Activated CD8-positive, alpha-beta T cell treated with anti-CD3 and anti-CD28 coated beads, Interleukin-2, amount 10 ng/mL, durations not matched to agents 7 days and 5 days (primary cell): ENCODE data around the gene INO80C. TPM values are rescaled to one million over a fixed set of nuclear protein-coding genes. Genes with fewer than 3 reads are reported as not detected.
"Not testable (repeated sequence)": the region's sequence is repeated elsewhere in the genome, so short reads cannot be mapped to it uniquely, and the experiment has no call there.

Source experiments
- ATAC-seq: fragments of 150-1000 bp; cut with Tn5 transposase; one replicate; pipeline ENCODE4 v1.10.0; 2021; ENCODE audit warnings: moderate library complexity
- CTCF ChIA-PET: fragments of 350-600 bp; sonication (Branson Sonifier 250); formaldehyde crosslinking; loops from one replicate; lab custom pipeline; 2021; ENCODE audit warnings: antibody characterized with exemption; lab: Charles Lee
- POLR2A ChIA-PET: fragments of 350-600 bp; sonication (Branson Sonifier 250); formaldehyde crosslinking; loops from one replicate; lab custom pipeline; 2021; ENCODE audit warnings: antibody characterized with exemption; lab: Charles Lee
- DNase-seq: peaks from one replicate; pipeline ENCODE4 v3.0.0-alpha.2; 2020
- H3K27ac Mint-ChIP-seq: one replicate; pipeline ENCODE4 v1.8.0; 2021; ENCODE audit warnings: mild to moderate bottlenecking, mixed read lengths
- H3K27me3 Mint-ChIP-seq: one replicate; pipeline ENCODE4 v1.8.0; 2021; ENCODE audit warnings: low read depth, mixed read lengths
- H3K36me3 Mint-ChIP-seq: one replicate; pipeline ENCODE4 v1.8.0; 2021; ENCODE audit warnings: low read depth, mixed read lengths
- H3K4me1 Mint-ChIP-seq: one replicate; pipeline ENCODE4 v1.8.0; 2021; ENCODE audit warnings: low read depth, mixed read lengths
- H3K4me3 Mint-ChIP-seq: one replicate; pipeline ENCODE4 v1.8.0; 2021; ENCODE audit warnings: mild to moderate bottlenecking, mixed read lengths
- H3K9me3 Mint-ChIP-seq: one replicate; pipeline ENCODE4 v1.8.0; 2022; ENCODE audit warnings: mixed read lengths; ENCODE audit not compliant: insufficient read depth
- total RNA-seq, 2 experiments: library from RNA; stranded (reverse); gene quantifications; one replicate each; pipeline ENCODE4 v1.2.3, GENCODE V29; 2021

Gene INO80C
- total RNA-seq, 2 experiments from 2014 or later: 12.9 to 19.4 TPM

- H3K27ac Mint-ChIP-seq: no peak overlapping the region
- peaks cover 34% of the 10 kb centered on the region for H3K4me1 Mint-ChIP-seq
- H3K4me3 Mint-ChIP-seq: no peak overlapping the region
Measured at GRCh38 chr18:35495536-35496314, 2.0 kb downstream of the INO80C start.

DNA sequence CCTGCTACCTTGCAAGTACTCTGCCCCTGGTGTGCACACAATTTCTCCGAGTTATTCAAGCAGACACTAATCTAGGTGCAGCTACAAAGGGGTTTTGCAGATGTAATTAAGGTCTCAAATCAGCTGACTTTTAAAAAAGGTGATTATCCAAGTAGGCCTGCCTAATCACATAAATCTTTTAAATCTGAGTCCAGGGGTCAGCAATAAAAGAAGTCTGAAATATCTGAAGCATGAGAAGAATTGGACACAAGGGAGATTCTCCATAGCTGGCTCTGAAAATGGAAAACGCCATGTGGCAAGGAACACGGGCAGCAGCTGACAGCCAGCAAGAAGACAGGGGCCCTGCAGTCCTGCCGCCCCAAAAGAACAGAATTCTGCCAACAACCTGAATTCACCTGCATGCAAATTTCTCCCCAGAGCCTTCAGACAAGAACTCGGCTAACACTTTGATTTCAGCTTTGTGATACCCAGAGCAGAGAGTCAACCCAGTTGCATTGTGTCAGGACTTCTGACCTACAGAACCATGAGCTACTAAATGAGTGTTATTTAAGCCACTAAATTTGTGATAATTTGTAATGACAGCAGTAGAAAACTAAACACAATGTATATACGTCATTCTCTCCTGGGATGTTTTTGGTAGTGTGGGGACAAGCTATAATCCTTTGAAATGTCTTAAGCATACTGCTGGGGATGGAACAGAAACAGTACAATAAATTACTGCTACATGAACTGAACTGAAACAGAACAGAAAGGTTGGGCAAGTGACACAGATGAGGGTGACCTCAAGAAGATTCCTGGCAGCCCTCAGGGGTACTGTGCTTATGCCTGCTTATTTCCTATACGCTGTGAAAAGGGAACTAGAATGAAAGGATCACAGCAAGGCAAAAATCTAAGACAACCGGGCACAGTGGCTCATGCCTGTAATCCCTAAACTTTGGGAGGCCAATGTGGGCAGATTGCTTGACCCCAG, 3.2 kb downstream of the INO80C start:
- POLR2A ChIA-PET: no interaction called here
- no peak for ATAC-seq

More at GRCh38 chr18:35495536-35496314, 2.0 kb downstream of the INO80C start:
- ChIA-PET CTCF (interaction anchor here (1.2 to 2.2 kb wide), 2 partner anchors 12 to 109 kb away, joined by 3 to 5 read pairs; no protein-coding TSS in a partner anchor), POLR2A (no interaction called here)
- ATAC-seq: no peak
- DNase-seq: no peak
- H3K36me3 Mint-ChIP-seq: peaks cover 2% of the 10 kb centered on the region
- no peaks in the 10 kb centered on the region for H3K9me3 Mint-ChIP-seq
- no peaks in the 10 kb centered on the region for H3K27me3 Mint-ChIP-seq

DNA sequence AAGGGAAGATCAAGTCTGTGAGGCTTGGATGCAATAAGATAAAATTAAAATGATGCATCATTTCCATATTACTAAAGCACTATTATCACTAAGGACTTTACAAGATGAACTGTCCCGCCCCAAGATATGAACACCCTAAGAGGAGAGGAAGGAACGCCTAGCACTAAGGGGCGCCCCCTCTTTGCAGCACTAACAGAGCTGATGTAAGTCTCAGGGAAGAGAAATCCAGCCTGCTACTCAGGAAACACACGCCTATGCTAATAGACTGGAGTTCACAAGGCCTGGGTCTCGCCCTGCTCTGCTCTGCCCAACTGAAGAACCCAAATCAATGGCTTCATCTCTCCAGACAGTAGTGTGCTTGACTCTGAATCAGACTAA, 6.1 kb downstream of the INO80C start:
- Mint-ChIP-seq H3K9me3 (no peaks in the 10 kb centered on the region), H3K4me3 (no peak overlapping the region), H3K27me3 (no peaks in the 10 kb centered on the region), H3K4me1 (peaks cover 22% of the 10 kb centered on the region), H3K27ac (no peak overlapping the region), H3K36me3 (peaks cover 7% of the 10 kb centered on the region)
- DNase-seq: no peak
- POLR2A ChIA-PET: no interaction called here
- CTCF ChIA-PET: interaction anchor here (0.9 kb wide), 1 partner anchor 35 kb away, joined by 3 read pairs; no protein-coding TSS in a partner anchor
- ATAC-seq: no peak

More for the DNA sequence above, 3.2 kb downstream of the INO80C start:
- no peaks in the 10 kb centered on the region for H3K9me3 Mint-ChIP-seq
- H3K4me3 Mint-ChIP-seq: no peak overlapping the region
- peaks cover 35% of the 10 kb centered on the region for H3K4me1 Mint-ChIP-seq
- no peak for DNase-seq
- H3K27me3 Mint-ChIP-seq: no peaks in the 10 kb centered on the region
- peaks cover 2% of the 10 kb centered on the region for H3K36me3 Mint-ChIP-seq
- CTCF ChIA-PET: no interaction called here
- H3K27ac Mint-ChIP-seq: no peak overlapping the region

DNA sequence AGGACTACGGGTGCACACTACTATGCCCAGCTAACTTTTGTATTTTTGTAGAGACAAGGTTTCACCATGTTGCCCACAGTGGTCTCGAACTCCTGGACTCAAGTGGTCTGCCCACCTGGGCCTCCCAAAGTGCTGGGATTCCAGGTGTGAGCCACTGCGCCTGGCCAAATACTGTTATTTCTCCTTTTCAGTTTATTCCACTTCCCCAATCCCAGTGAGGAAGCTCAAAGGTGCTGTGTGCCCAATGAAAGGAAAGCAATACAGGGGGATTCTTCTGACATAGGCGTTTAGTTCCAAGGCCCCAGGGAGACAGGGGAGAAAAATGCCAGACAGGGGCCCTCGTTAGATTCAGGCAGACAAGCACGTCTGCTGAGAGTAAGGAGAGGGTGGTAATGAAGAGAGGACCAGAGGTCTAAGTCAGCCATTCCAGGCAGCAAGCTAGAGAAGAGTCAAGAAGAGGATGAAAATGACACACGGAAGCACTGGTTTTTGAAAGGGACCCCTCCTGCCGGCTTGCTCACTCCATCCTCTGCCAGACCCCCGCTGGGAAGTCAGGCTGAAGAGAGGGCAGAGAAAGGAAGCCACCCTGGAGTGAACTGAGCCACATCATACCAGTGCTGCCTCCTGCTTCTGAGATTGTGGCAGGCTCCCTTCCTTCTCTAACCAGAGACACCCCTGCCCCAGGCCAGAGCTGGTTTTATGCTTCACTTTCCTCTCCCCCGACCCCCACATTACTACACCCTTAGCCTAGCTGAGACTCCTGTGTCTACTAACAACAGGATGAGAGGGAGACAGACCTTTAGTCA, 6.7 kb downstream of the INO80C start:
- Mint-ChIP-seq H3K36me3 (peaks cover 7% of the 10 kb centered on the region), H3K4me1 (peaks cover 16% of the 10 kb centered on the region), H3K9me3 (no peaks in the 10 kb centered on the region), H3K27me3 (no peaks in the 10 kb centered on the region), H3K27ac (no peak overlapping the region), H3K4me3 (no peak overlapping the region)
- ChIA-PET CTCF (no interaction called here), POLR2A (no interaction called here)
- DNase-seq (no peak), ATAC-seq (no peak)

DNA sequence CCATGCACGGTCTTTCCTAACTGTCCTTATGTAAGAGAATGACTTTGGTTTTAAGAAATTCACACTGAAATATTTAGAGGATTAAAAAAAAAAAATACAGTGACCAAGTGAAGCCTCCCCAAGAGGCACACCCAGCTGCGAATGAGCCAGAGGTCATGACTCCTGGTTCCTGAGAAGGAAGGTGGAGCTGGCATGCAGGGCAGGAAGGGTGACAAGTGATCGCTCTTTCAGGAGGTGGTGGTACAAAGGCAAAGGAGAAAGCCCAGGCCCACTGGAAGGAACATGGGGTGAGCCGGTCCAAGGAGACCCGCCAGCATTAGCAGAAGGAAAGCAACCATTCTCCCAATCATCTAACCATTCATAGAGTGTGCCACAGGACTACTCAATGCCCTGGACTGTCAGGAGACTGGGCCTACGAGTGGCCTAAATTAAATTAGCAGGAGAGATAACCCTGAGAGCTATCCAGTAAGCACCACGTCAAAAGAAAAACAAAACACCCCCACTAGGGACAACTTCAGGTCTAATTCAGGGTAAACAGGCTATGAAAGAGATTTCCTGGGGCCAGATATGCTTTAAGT, 7.8 kb downstream of the INO80C start:
- POLR2A ChIA-PET: no interaction called here
- no peaks in the 10 kb centered on the region for H3K27me3 Mint-ChIP-seq
- H3K9me3 Mint-ChIP-seq: no peaks in the 10 kb centered on the region
- ATAC-seq: no peak
- DNase-seq: no peak
- no peak overlapping the region for H3K27ac Mint-ChIP-seq
- peaks cover 7% of the 10 kb centered on the region for H3K36me3 Mint-ChIP-seq
- H3K4me3 Mint-ChIP-seq: no peak overlapping the region
- CTCF ChIA-PET: no interaction called here
- peaks cover 12% of the 10 kb centered on the region for H3K4me1 Mint-ChIP-seq

DNA sequence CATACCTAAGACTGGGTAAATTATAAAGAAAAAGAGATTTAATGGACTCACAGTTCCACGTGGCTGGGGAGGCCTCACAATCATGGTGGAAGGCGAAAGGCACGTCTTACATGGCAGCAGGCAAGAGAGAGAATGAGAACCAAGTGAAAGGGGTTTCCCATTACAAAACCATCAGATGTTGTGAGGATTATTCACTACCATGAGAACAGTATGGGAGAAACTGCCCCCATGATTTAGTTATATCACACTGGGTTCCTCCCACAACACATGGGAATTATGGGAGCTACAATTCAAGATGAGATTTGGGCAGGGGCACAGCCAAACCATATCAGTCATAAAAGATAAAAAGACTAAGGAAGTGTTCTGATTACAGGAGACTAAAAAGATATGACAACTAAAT, 8.5 kb downstream of the INO80C start:
- peaks cover 12% of the 10 kb centered on the region for H3K4me1 Mint-ChIP-seq
- H3K27me3 Mint-ChIP-seq, H3K36me3 Mint-ChIP-seq, H3K9me3 Mint-ChIP-seq, ATAC-seq, H3K4me3 Mint-ChIP-seq, H3K27ac Mint-ChIP-seq, DNase-seq, POLR2A ChIA-PET, CTCF ChIA-PET: not testable (repeated sequence)

DNA sequence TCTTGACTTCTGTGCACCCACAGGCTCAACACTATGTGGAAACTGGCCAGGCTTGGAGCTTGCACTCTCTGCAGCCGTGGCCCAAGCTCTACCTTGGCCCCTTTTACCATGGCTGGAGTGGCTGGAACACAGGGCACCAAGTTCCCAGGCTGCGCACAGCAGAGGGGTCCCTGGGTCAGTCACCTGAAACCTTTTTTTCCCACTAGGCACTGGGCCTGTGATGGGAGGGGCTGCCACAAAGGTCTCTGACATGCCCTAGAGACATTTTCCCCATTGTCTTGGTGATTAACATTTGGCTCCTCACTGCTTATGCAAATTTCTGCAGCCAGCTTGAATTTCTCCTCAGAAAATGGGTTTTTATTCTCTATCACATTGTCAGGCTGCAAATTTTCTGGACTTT, 9.4 kb downstream of the INO80C start:
- CTCF ChIA-PET, ATAC-seq, H3K27ac Mint-ChIP-seq, DNase-seq, H3K36me3 Mint-ChIP-seq, POLR2A ChIA-PET, H3K9me3 Mint-ChIP-seq, H3K4me3 Mint-ChIP-seq, H3K27me3 Mint-ChIP-seq: not testable (repeated sequence)
- H3K4me1 Mint-ChIP-seq: peaks cover 12% of the 10 kb centered on the region

DNA sequence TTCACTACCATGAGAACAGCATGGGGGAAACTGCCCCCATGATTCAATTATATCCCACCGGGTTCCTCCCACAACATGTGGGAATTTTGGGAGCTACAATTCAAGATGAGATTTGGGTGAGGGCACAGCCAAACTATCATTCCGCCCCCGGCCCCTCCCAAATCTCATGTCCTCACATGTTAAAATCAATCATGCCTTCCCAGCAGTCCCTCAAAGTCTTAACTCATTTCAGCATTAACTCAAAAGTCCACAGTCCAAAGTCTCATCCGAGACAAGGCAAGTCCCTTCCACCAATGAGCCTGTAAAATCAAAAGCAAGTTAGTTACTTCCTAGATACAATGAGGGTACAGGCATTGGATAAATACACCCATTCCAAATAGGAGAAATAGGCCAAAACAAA, 10.2 kb downstream of the INO80C start:
- ATAC-seq: not testable (repeated sequence)

DNA sequence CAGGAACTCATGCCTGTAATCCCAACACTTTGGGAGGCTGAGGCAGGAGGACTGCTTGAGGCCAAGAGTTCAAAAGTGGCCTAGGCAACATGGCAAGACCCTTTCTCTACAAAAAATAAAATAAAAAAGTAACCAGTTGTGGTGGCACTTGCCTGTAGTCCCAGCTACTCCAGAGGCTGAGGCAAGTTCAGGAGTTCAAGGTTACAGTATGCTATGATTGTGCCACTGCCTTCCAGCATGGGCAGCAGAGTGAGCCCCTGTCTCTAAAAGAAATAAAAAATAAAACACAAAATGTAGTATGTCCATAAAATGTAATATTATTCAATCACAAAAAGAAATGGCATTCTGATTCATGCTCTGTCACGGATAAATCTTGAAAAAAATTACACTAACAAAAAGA, 11.9 kb downstream of the INO80C start:
- no peak overlapping the region for H3K27ac Mint-ChIP-seq
- DNase-seq: no peak
- peaks cover 2% of the 10 kb centered on the region for H3K4me1 Mint-ChIP-seq
- ChIA-PET POLR2A (no interaction called here), CTCF (no interaction called here)
- no peaks in the 10 kb centered on the region for H3K9me3 Mint-ChIP-seq
- peaks cover 9% of the 10 kb centered on the region for H3K36me3 Mint-ChIP-seq
- H3K4me3 Mint-ChIP-seq: no peak overlapping the region
- no peaks in the 10 kb centered on the region for H3K27me3 Mint-ChIP-seq
- ATAC-seq: no peak

More for the DNA sequence above, 10.2 kb downstream of the INO80C start:
- H3K36me3 Mint-ChIP-seq, DNase-seq, H3K27me3 Mint-ChIP-seq, H3K27ac Mint-ChIP-seq, CTCF ChIA-PET, POLR2A ChIA-PET, H3K4me3 Mint-ChIP-seq, H3K9me3 Mint-ChIP-seq: not testable (repeated sequence)
- peaks cover 12% of the 10 kb centered on the region for H3K4me1 Mint-ChIP-seq

DNA sequence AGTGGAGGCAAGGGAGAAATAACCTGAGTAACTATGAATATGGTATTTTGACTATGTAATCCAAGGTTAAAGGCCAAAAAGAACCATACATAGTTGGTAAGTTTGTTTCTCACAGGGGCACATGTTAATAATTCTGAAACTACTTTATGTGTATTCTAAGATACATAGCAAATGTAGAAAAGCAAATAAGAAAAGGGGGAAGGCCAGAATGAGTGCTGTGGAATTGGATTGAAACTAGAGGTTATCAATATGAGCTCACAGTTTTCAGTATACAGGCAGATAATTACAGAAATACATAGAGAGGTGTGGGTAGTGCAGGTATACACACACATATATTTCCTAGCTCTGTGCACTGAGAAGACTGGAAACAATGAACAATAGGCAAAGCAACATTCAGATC, 13.7 kb downstream of the INO80C start:
- ChIA-PET CTCF (interaction anchor here (1.4 kb wide), 1 partner anchor 12 kb away, joined by 3 read pairs; no protein-coding TSS in a partner anchor), POLR2A (no interaction called here)
- ATAC-seq: no peak
- H3K36me3 Mint-ChIP-seq: peaks cover 9% of the 10 kb centered on the region
- H3K4me3 Mint-ChIP-seq: no peak overlapping the region
- H3K27me3 Mint-ChIP-seq: no peaks in the 10 kb centered on the region
- no peak overlapping the region for H3K27ac Mint-ChIP-seq
- no peaks in the 10 kb centered on the region for H3K4me1 Mint-ChIP-seq
- no peaks in the 10 kb centered on the region for H3K9me3 Mint-ChIP-seq
- DNase-seq: no peak

DNA sequence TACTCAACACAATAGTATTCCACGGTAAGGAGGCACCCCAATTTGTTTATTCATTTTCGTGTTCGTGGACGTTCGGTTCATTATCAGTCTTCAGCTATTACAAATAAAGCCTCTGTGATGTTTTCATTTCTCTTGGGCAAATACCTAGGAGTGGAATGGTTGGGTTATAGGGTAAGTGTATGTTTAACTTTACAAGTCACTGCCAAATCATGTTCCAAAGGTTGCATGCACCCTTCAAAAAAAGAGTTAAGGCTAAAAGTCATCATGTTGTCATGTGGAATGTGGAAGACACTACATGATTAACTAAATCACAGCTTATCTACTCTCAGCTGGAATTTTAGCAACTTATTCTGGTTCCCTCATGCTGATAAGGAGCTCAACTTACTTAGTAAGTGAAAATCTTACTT, 15.8 kb downstream of the INO80C start:
- no peaks in the 10 kb centered on the region for H3K27me3 Mint-ChIP-seq
- peaks cover 2% of the 10 kb centered on the region for H3K36me3 Mint-ChIP-seq
- H3K27ac Mint-ChIP-seq: no peak overlapping the region
- no peak for DNase-seq
- H3K4me3 Mint-ChIP-seq: no peak overlapping the region
- H3K9me3 Mint-ChIP-seq: no peaks in the 10 kb centered on the region
- peaks cover 2% of the 10 kb centered on the region for H3K4me1 Mint-ChIP-seq
- no peak for ATAC-seq
- ChIA-PET POLR2A (interaction anchor here (1.8 kb wide), 1 partner anchor 16 kb away, joined by 4 read pairs; the partner anchor contains the start of gene INO80C), CTCF (no interaction called here)
